ENCODE results near the gene RNF167.

RNF167 gene

GRCh38 chr17:4980644-4981216 is 40.7 kb downstream of the RNF167 start:
- DNase-seq (ENCODE audit: low spot score), result peak; percentile 63

GRCh38 chr17:4982305-4982704 is 42.2 kb downstream of the RNF167 start:
- no peak for DNase-seq (ENCODE audit: low spot score)

- no peak for DNase-seq (ENCODE audit: low spot score)
These were observed 46.3 kb downstream of the RNF167 start for GRCh38 chr17:4986403-4986802.

GRCh38 chr17:4986951-4987766 is 47.1 kb downstream of the RNF167 start, which contains the start of gene CAMTA2:
TSS of gene CAMTA2 (minus strand) at chr17:4987675. CDS start at chr17:4986222, 1,453 bp downstream.
- peak; percentile 78 for DNase-seq (ENCODE audit: low spot score)

GRCh38 chr17:4987767-4988567 is 47.9 kb downstream of the RNF167 start:
- DNase-seq (ENCODE audit: low spot score), result no peak

GRCh38 chr17:4994081-4994595 is 54.1 kb downstream of the RNF167 start:
- no peak for DNase-seq (ENCODE audit: low spot score)

Data from hematopoietic multipotent progenitor cell treated with erythropoietin and hydrocortisone succinate and interleukin-3 and kit ligand, for 15 days (in vitro differentiated cells).